HepG2 (cell line): ENCODE measurements around the gene NMRAL1. TPM values are rescaled to one million over a fixed set of nuclear protein-coding genes. Genes with fewer than 3 reads are reported as not detected.

Source experiments
- ATAC-seq: fragments of 200-7000 bp; cut with Tn5 transposase; 3 replicates; pipeline ENCODE4 v1.9.1; 2020; ENCODE audit warnings: mild to moderate bottlenecking, moderate library complexity
- BruUV-seq: library from RNA; stranded (reverse); fragments of 400-500 nt; replicated peaks from 2 replicates; lab custom pipeline; 2021; lab: Mats Ljungman, UMichigan
- CTCF ChIA-PET: fragments of 300-600 bp; formaldehyde crosslinking; extraction: SDS; loops from one replicate; lab custom pipeline; 2021; ENCODE audit warnings: low total read pairs, inconsistent platforms, low intra/inter-chr PET ratio; lab: Yijun Ruan, JAX
- POLR2A ChIA-PET: fragments of 350-600 bp; sonication (Branson Sonifier 250); formaldehyde crosslinking; loops from one replicate; lab custom pipeline; 2020; ENCODE audit warnings: antibody characterized with exemption, inconsistent platforms; lab: Yijun Ruan, JAX
- DNase-seq: peaks from one replicate; pipeline ENCODE4 v3.0.0-alpha.2; 2015; ENCODE audit warnings: low spot score
- FAIRE-seq: peaks from 3 replicates; lab custom pipeline; 2011; peaks lifted over from hg19 to GRCh38; lab: Jason Lieb, UNC
- H2AFZ ChIP-seq: one replicate; pipeline ENCODE4 v1.6.1; 2011; ENCODE audit warnings: low read length, inconsistent platforms
- H3K27ac ChIP-seq: fragments of 300-600 bp; 3 replicates; pipeline ENCODE4 v1.8.0; 2011; ENCODE audit warnings: mixed run types, mild to moderate bottlenecking, mixed read lengths, low read length, inconsistent platforms; ENCODE audit not compliant: insufficient read depth; ENCODE audit errors: extremely low read length
- H3K27me3 ChIP-seq, 2 experiments: fragments of 200-600 bp in 1 of 2; 2 replicates in 1 of 2; 3 replicates in 1 of 2; pipeline versions ENCODE4 v1.6.0 to v1.8.0; 2011; ENCODE audit warnings: low read length in 2 of 2, mild to moderate bottlenecking in 2 of 2, moderate library complexity in 2 of 2, inconsistent platforms in 1 of 2; ENCODE audit not compliant: insufficient read depth in 2 of 2, control insufficient read depth in 1 of 2
- H3K36me3 ChIP-seq, 2 experiments: fragments of 200-600 bp in 1 of 2; replicated peaks in 1 of 2; 2 replicates in 1 of 2; 3 replicates in 1 of 2; pipeline versions ENCODE4 v1.5.1 to v1.8.0; 2011; ENCODE audit warnings: low read length in 2 of 2, inconsistent platforms in 1 of 2; ENCODE audit not compliant: insufficient read depth in 2 of 2, control insufficient read depth in 1 of 2
- H3K4me1 ChIP-seq: 2 replicates; pipeline ENCODE4 v1.5.1; 2012; ENCODE audit warnings: low read length, inconsistent platforms; ENCODE audit not compliant: insufficient read depth
- H3K4me2 ChIP-seq: 2 replicates; pipeline ENCODE4 v1.6.0; 2011; ENCODE audit warnings: low read depth, low read length, inconsistent platforms
- H3K4me3 ChIP-seq, 3 experiments: fragments of 200-600 bp in 1 of 3; sonication (generic), shearing (Covaris generic) in 1 of 3; replicated peaks in 1 of 3; 2 replicates each; pipeline ENCODE4 v1.5.1; 2011 to 2016; ENCODE audit warnings: low read length in 3 of 3, inconsistent platforms in 2 of 3, low read depth in 2 of 3, mild to moderate bottlenecking in 2 of 3, control low read depth in 1 of 3, mixed read lengths in 1 of 3; ENCODE audit not compliant: insufficient read depth in 1 of 3
- H3K79me2 ChIP-seq: one replicate; pipeline ENCODE4 v1.6.1; 2011; ENCODE audit warnings: low read length, inconsistent platforms; ENCODE audit not compliant: insufficient read depth
- H3K9ac ChIP-seq: 2 replicates; pipeline ENCODE4 v1.6.0; 2011; ENCODE audit warnings: mild to moderate bottlenecking, low read depth, low read length, inconsistent platforms; ENCODE audit not compliant: insufficient read depth
- H3K9me3 ChIP-seq: 2 replicates; pipeline ENCODE4 v1.5.1; 2012; ENCODE audit warnings: mild to moderate bottlenecking, low read length
- H4K20me1 ChIP-seq: 2 replicates; pipeline ENCODE4 v1.6.0; 2011; ENCODE audit warnings: inconsistent platforms, mild to moderate bottlenecking, low read length, moderate library complexity; ENCODE audit not compliant: insufficient read depth
- HNF4A ChIP-seq: sonication (generic); formaldehyde crosslinking; IDR thresholded peaks from 2 replicates; pipeline ENCODE4 v1.4.0; 2020; ENCODE audit warnings: missing genetic modification reagents
- MTA3 ChIP-seq: sonication (generic); formaldehyde crosslinking; IDR thresholded peaks from 2 replicates; pipeline ENCODE4 v1.4.0; 2020; ENCODE audit warnings: missing genetic modification reagents
- NCOA1 ChIP-seq: sonication (generic); formaldehyde crosslinking; IDR thresholded peaks from 2 replicates; pipeline ENCODE4 v1.9.0; 2021; ENCODE audit warnings: missing genetic modification reagents
- ZBTB8A ChIP-seq: sonication (generic); formaldehyde crosslinking; IDR thresholded peaks from 2 replicates; pipeline ENCODE4 v1.4.0; 2020; ENCODE audit warnings: mild to moderate bottlenecking, low read depth, missing genetic modification reagents, borderline replicate concordance
- ZNF17 ChIP-seq: sonication (generic); formaldehyde crosslinking; IDR thresholded peaks from 2 replicates; pipeline ENCODE4 v1.5.0; 2020; ENCODE audit warnings: mild to moderate bottlenecking, missing genetic modification reagents
- ZNF260 ChIP-seq: sonication (generic); formaldehyde crosslinking; IDR thresholded peaks from 2 replicates; pipeline ENCODE4 v1.4.0; 2020; ENCODE audit warnings: missing genetic modification reagents, low read depth, mild to moderate bottlenecking, borderline replicate concordance
- WGBS: methylation state at CpG from one replicate; pipeline ENCODE4 v1.1.6; 2017; ENCODE audit warnings: low lambda C conversion rate; 5-methylcytosine and 5-hydroxymethylcytosine counted together
- in situ Hi-C: cut with HindIII; loops from 2 replicates; pipeline ENCODE4 v1.10.0; 2017; ENCODE audit warnings: low pct_unique_long_range_greater_than_20kb; ENCODE audit not compliant: extremely low pct_ligation_motif_present
- intact Hi-C: fragments of 100-400 bp; cut with micrococcal nuclease; formaldehyde crosslinking; loops from one replicate; pipeline ENCODE4 v1.10.0; 2022; ENCODE audit not compliant: unreplicated experiment
- polyA plus RNA-seq, 8 experiments: library from polyadenylated mRNA; depleted of rRNA in 3 of 8; stranded (reverse) in 7 of 8; unstranded in 1 of 8; fragments of >200 nt; fragmentation: Illumina TruSeq in 4 of 8; extraction: Trizol in 4 of 8; gene quantifications; 2 replicates each; pipeline versions ENCODE4 v1.2.1 to v1.2.3, GENCODE V29; 2011 to 2016; ENCODE audit warnings: low read depth in 4 of 8, missing spikeins in 1 of 8, mixed read lengths in 1 of 8; ENCODE audit not compliant: insufficient read depth in 1 of 8
- total RNA-seq, 5 experiments: library from RNA; depleted of rRNA; stranded (reverse); fragments of >200 nt; fragmentation: Illumina TruSeq; extraction: Trizol; gene quantifications; 2 replicates each; pipeline ENCODE4 v1.2.3, GENCODE V29; 2016; ENCODE audit warnings: low read depth in 1 of 5
- TF ChIP-seq, protein P1 (sequence below): sonication (generic); formaldehyde crosslinking; IDR thresholded peaks from 2 replicates; pipeline ENCODE4 v1.8.0; 2022; ENCODE audit warnings: mild to moderate bottlenecking, missing genetic modification reagents
- TF ChIP-seq, protein P2 (sequence below): sonication (generic); formaldehyde crosslinking; IDR thresholded peaks from 2 replicates; pipeline ENCODE4 v1.4.0; 2020; ENCODE audit warnings: missing genetic modification reagents, borderline replicate concordance
- TF ChIP-seq, protein P3 (sequence below): sonication (generic); formaldehyde crosslinking; IDR thresholded peaks from 2 replicates; pipeline ENCODE4 v1.4.0; 2020; ENCODE audit warnings: mild to moderate bottlenecking, missing genetic modification reagents
- TF ChIP-seq, protein P4 (sequence below): sonication (generic); formaldehyde crosslinking; IDR thresholded peaks from 2 replicates; pipeline ENCODE4 v1.4.0; 2020; ENCODE audit warnings: mild to moderate bottlenecking, missing genetic modification reagents

The NMRAL1 gene
- total and polyA plus RNA-seq, 2 of the 13 experiments (the other 11 are each of a cell fraction or from before 2014, with no cell fraction given), result 30.8 to 33.1 TPM

DNA sequence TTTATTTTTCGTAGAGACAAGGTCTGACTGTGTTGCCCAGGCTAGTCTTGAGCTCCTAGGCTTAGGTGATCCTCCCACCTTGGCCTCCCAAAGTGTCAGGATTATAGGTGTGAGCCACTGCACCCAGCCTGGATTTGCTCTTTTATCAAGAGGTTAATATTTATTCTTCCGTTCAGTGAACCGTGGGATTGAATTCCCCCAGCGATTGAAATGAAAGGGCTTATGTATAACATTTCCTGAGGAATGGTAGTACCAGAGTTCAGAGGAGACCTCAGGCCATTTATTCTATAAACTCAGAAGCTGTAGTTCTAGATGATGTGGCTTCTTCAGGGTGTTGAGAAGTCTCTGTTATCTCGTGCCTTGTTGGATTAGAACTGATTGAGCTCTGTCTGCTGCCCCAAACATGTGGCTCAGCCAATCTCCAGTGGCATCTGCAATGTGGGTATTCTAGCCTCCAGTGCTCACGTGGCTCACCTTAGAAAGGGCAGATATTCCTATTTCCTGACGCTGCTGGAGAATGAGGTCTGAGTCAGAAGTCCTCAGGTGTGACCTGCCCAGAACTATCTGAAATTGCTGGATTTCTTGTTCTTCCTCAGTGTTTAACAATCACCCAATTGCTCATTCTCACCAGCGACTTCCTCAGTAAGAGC is 24.2 kb upstream of the NMRAL1 start:
- H3K4me1 ChIP-seq, result peaks cover 56% of the 10 kb centered on the region
- no peaks in the 10 kb centered on the region for H3K9me3 ChIP-seq
- H3K9ac ChIP-seq, result no peak overlapping the region
- no peaks in the 10 kb centered on the region for H3K27me3 ChIP-seq
- H3K27ac ChIP-seq, result no peak overlapping the region
- H4K20me1 ChIP-seq, result peaks cover 11% of the 10 kb centered on the region; the same call in 1 of the 2 replicates
- H2AFZ ChIP-seq, result no peak overlapping the region
- no peak for FAIRE-seq
- no peak for ATAC-seq
- no peak overlapping the region for H3K4me3 ChIP-seq
- peaks cover 3 to 10% of the 10 kb centered on the region in 2 experiments; a peak in 3 of 5 replicates for H3K36me3 ChIP-seq
- intact Hi-C loops (loop anchor here (10.0 kb wide), 1 partner anchor 66 kb away; no protein-coding TSS in a partner anchor), in situ Hi-C loops (no loop called here)
- no peak for DNase-seq
- 94% methylated on average over 6 of the region's 8 CpGs for WGBS
- H3K4me2 ChIP-seq, result no peak overlapping the region
- H3K79me2 ChIP-seq, result peaks cover 51% of the 10 kb centered on the region
- no TSS peak for BruUV-seq
- POLR2A ChIA-PET, result interaction anchor here (1.6 kb wide), 1 partner anchor 10 kb away, joined by 3 read pairs; no protein-coding TSS in a partner anchor
- CTCF ChIA-PET, result no interaction called here
- TF ChIP-seq, protein P1, sequence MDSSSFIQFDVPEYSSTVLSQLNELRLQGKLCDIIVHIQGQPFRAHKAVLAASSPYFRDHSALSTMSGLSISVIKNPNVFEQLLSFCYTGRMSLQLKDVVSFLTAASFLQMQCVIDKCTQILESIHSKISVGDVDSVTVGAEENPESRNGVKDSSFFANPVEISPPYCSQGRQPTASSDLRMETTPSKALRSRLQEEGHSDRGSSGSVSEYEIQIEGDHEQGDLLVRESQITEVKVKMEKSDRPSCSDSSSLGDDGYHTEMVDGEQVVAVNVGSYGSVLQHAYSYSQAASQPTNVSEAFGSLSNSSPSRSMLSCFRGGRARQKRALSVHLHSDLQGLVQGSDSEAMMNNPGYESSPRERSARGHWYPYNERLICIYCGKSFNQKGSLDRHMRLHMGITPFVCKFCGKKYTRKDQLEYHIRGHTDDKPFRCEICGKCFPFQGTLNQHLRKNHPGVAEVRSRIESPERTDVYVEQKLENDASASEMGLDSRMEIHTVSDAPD, result no peak
- TF ChIP-seq HNF4A (CRISPR knock-in tag) (no peak), NCOA1 (CRISPR knock-in tag) (no peak), ZBTB8A (CRISPR knock-in tag) (no peak), ZNF17 (CRISPR knock-in tag) (no peak), MTA3 (no peak), ZNF260 (CRISPR knock-in tag) (no peak)
- TF ChIP-seq, protein P2, sequence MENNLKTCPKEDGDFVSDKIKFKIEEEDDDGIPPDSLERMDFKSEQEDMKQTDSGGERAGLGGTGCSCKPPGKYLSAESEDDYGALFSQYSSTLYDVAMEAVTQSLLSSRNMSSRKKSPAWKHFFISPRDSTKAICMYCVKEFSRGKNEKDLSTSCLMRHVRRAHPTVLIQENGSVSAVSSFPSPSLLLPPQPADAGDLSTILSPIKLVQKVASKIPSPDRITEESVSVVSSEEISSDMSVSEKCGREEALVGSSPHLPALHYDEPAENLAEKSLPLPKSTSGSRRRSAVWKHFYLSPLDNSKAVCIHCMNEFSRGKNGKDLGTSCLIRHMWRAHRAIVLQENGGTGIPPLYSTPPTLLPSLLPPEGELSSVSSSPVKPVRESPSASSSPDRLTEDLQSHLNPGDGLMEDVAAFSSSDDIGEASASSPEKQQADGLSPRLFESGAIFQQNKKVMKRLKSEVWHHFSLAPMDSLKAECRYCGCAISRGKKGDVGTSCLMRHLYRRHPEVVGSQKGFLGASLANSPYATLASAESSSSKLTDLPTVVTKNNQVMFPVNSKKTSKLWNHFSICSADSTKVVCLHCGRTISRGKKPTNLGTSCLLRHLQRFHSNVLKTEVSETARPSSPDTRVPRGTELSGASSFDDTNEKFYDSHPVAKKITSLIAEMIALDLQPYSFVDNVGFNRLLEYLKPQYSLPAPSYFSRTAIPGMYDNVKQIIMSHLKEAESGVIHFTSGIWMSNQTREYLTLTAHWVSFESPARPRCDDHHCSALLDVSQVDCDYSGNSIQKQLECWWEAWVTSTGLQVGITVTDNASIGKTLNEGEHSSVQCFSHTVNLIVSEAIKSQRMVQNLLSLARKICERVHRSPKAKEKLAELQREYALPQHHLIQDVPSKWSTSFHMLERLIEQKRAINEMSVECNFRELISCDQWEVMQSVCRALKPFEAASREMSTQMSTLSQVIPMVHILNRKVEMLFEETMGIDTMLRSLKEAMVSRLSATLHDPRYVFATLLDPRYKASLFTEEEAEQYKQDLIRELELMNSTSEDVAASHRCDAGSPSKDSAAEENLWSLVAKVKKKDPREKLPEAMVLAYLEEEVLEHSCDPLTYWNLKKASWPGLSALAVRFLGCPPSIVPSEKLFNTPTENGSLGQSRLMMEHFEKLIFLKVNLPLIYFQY (CRISPR knock-in tag), result no peak
- TF ChIP-seq, protein P3, sequence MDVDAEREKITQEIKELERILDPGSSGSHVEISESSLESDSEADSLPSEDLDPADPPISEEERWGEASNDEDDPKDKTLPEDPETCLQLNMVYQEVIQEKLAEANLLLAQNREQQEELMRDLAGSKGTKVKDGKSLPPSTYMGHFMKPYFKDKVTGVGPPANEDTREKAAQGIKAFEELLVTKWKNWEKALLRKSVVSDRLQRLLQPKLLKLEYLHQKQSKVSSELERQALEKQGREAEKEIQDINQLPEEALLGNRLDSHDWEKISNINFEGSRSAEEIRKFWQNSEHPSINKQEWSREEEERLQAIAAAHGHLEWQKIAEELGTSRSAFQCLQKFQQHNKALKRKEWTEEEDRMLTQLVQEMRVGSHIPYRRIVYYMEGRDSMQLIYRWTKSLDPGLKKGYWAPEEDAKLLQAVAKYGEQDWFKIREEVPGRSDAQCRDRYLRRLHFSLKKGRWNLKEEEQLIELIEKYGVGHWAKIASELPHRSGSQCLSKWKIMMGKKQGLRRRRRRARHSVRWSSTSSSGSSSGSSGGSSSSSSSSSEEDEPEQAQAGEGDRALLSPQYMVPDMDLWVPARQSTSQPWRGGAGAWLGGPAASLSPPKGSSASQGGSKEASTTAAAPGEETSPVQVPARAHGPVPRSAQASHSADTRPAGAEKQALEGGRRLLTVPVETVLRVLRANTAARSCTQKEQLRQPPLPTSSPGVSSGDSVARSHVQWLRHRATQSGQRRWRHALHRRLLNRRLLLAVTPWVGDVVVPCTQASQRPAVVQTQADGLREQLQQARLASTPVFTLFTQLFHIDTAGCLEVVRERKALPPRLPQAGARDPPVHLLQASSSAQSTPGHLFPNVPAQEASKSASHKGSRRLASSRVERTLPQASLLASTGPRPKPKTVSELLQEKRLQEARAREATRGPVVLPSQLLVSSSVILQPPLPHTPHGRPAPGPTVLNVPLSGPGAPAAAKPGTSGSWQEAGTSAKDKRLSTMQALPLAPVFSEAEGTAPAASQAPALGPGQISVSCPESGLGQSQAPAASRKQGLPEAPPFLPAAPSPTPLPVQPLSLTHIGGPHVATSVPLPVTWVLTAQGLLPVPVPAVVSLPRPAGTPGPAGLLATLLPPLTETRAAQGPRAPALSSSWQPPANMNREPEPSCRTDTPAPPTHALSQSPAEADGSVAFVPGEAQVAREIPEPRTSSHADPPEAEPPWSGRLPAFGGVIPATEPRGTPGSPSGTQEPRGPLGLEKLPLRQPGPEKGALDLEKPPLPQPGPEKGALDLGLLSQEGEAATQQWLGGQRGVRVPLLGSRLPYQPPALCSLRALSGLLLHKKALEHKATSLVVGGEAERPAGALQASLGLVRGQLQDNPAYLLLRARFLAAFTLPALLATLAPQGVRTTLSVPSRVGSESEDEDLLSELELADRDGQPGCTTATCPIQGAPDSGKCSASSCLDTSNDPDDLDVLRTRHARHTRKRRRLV (CRISPR knock-in tag), result no peak
- TF ChIP-seq, protein P4, sequence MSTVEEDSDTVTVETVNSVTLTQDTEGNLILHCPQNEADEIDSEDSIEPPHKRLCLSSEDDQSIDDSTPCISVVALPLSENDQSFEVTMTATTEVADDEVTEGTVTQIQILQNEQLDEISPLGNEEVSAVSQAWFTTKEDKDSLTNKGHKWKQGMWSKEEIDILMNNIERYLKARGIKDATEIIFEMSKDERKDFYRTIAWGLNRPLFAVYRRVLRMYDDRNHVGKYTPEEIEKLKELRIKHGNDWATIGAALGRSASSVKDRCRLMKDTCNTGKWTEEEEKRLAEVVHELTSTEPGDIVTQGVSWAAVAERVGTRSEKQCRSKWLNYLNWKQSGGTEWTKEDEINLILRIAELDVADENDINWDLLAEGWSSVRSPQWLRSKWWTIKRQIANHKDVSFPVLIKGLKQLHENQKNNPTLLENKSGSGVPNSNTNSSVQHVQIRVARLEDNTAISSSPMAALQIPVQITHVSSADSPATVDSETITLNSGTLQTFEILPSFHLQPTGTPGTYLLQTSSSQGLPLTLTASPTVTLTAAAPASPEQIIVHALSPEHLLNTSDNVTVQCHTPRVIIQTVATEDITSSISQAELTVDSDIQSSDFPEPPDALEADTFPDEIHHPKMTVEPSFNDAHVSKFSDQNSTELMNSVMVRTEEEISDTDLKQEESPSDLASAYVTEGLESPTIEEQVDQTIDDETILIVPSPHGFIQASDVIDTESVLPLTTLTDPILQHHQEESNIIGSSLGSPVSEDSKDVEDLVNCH (CRISPR knock-in tag), result no peak
